GM19468 (cell line): ENCODE measurements around the gene CUX1.
"Not testable (repeated sequence)": the region's sequence is repeated elsewhere in the genome, so short reads cannot be mapped to it uniquely, and the experiment has no call there.

Experiments
- ATAC-seq: cut with Tn5 transposase; IDR thresholded peaks from one replicate; pipeline ENCODE4 v1.9.1; 2021; ENCODE audit warnings: mild to moderate bottlenecking, moderate library complexity, moderate number of reproducible peaks; ENCODE audit not compliant: unreplicated experiment; ENCODE audit errors: extremely low read depth

Gene CUX1

DNA sequence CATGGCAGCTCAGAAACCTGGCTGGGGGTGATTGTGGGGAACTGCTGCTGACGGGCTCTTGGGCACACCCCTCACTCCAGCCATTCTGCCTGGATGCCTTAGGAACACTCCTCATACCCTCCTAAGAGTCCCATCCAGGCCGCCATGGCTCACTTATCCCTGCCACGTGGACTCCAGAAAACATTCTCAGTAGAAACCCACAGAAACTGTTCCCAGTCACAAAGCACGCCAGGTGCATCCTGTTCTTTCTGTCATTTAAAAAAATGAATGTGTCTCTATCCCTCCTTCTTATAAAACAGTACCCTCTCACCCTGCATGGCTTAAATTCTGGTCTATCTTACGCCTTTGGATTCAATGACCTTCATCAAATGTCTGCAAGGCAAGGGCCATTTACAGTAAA, 177.7 kb downstream of the CUX1 start:
- no peak for ATAC-seq

GRCh38 chr7:101996131-101996691, 178.8 kb downstream of the CUX1 start:
- ATAC-seq: no peak

GRCh38 chr7:101996876-101997275, 179.4 kb downstream of the CUX1 start:
- no peak for ATAC-seq

DNA sequence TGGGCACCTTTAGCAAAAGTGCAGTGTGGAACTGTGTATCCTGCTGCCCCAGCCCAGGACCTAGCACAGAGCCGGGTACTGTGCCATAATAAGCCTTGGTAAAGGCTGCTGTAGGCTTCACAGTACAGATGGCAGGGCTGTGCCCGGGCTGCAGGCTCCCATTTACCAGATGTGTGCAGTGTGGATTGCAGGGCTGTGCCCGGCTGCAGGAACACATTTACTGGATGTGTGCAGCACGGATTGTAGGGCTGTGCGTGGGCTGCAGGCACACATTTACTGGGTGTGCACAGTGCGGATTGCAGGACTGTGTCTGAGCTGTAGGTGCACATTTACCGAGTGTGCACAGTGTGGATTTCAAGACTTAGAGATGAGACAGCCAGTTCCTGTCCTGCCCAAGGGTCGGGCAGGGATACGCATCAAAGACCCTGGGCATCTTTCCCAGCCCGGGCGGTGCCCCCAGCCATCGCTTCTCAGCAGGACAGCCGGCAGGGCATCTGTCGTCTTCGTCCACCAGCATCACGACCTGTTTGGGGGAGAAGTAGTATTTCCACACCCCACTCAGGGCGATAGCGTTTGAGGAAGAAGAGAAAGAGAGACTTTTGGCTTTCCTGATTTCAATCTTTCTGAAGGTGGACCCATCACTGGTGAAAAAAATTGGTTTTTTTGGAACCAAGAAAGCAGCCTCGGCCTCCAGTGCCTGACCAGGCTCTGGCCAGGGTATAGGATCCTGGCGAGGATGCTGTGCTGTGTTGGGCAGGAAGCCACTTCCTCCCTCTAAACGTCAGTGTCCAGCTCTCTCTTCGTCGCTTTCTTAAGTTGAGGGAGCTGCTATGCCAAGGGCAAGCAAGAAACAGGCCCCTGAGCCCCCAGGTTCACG, 180.8 kb downstream of the CUX1 start:
- no peak for ATAC-seq

DNA sequence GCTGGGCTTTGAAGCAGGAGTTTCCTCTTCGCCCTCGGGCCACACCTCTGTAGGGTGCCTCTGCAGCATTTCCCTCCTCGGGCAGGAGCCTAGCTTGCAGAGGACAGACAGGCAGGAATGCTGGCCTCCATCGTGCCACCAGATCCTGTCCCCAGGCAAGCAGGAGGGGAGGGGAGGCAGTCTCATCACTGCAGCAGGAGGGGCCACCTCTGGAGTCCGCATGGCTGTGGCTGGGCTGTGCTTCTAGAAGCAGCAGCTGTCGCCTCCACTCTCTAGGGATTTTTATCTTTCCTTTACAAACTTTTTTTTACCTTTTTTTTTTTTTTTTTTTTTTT, 181.4 kb downstream of the CUX1 start:
- ATAC-seq: no peak

DNA sequence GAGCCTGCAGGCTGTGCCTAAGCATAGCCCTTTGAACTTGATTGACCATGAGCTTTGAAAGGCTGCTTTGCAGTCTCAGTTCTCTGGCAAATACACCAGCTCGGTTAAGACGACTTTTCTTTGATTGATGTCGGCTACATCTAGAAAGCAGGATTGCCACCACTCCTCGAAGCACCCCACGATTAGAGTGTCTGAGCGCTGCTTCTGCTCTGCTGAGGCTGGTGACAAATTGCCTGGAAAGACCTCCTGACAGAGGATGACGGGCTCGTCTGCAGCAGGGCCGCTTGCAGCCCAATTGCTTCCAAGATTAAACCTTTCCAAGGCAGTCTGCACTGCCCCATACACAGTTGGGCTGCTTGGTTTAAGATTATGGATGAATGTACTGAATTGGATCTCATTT, 182.0 kb downstream of the CUX1 start:
- ATAC-seq: no peak

GRCh38 chr7:102000123-102000522, 182.7 kb downstream of the CUX1 start:
- no peak for ATAC-seq

DNA sequence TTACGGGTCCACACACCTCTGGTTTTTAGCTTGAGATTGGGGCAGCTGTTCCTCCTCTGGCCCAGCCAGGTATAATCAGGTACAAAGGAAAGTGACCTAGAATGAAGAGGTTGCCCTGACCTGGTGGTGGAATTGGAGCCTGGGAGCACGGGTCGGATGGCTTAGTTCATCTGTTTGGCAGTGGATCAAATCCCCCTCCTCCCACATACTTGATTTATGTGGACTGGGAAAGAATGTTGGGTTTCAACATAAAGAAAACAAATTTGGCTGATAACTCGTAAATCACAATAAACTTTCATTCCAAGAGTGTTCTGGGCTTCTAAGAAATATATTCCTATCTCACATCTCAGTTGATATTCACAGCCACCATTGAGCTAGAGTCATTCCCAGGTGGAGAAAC, 186.8 kb downstream of the CUX1 start:
- ATAC-seq: no peak

DNA sequence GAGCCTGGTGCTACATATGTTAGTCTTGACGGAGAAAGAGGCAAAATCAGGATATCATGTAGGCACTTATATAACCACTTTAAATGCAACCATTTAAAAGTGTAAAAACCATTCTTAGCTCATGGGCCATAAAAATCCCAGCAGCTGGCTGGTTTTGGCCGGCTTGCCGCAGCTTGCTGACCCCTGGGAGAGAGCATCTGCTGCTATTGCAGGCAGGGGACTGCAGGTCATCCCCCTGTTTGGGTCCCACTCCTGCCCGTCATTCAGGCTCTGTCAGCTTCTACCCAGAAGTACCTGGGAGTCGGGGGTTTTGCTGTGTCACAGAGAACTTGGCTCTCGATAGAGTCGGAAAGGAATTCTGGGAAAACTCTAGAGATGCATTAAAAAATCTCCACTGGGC, 187.4 kb downstream of the CUX1 start:
- ATAC-seq: no peak

DNA sequence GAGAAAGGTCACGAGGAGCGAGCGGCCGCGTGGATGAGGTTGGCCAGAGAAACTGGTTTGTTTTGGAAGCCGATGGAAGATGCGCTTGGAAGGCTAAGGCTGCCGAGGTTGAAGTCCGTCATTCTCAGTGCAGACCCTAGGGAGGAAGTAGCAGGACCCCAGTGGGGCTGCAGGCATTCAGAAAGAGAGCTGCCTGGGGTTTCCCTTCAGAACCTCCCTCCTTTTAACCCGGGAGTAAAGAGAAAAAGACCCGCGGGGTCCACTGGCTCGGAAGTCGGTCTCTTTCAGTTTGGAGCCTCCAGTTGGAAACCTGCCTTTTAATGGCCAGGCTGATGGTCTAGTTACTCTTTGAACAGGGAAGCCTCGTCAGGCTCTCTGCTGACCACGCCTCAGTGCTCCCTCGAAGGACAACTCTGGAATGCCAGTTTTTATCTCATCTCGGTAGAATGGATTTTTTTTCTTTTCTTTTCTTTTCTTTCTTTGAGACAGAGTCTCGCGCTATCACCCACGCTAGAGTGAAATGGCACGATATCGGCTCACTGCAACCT, 188.6 kb downstream of the CUX1 start:
- ATAC-seq: no peak

GRCh38 chr7:102006695-102007094, 189.3 kb downstream of the CUX1 start:
- no peak for ATAC-seq

DNA sequence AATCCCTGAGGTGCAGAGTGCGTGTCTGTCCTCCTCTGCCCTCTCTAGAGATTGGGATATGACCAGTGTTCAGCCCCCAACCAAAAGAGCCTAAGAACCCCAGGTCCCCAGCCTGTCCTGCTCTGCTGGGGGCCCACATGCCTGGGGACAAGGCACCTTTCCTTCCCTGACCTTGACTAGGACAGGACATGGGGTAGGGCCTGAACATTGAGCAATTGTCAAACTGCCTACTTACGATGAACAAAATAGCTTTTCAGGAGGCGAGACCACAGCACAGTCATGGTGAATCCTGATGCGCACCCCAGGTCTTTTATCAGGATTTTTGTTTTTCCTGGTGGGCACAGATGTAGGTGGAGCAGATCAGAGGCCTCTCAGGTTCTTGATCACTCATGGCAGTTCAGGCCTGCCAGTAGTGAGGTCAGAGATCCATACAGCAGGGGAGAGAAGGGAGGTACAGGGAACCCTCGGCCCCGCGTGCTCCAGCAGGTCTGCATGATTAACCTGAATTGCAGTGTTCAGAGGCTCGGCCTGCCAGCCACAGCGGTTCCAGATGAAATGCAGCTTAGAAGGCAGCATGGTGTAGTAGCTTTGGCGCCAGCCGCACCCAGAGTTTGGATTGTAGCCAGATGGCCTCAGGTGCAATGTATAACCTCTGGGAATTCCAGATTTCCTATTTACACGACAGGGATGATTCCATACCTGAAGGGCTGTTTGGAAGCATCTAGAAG, 191.3 kb downstream of the CUX1 start:
- no peak for ATAC-seq

DNA sequence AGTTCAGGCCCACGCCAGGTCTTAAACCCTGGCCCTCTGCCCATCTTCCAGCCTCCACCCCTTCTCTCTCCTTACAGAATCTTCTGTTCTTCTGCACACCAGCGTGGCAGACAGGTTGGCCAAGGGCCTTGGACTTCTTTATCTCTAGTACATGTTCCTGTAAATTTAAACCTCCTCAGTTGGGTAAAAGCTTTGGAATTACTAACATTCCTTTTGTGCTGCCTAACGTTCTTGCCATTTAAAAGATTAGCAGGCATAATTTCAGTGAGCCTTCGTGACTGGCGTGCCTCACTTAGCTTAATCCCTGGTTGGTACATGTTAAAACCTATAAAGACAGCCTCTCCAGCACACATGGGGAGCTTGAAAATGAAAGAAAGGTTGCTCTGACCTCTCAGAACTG, 192.2 kb downstream of the CUX1 start:
- no peak for ATAC-seq

GRCh38 chr7:102012112-102012830, 194.8 kb downstream of the CUX1 start:
- not testable (repeated sequence) for ATAC-seq

DNA sequence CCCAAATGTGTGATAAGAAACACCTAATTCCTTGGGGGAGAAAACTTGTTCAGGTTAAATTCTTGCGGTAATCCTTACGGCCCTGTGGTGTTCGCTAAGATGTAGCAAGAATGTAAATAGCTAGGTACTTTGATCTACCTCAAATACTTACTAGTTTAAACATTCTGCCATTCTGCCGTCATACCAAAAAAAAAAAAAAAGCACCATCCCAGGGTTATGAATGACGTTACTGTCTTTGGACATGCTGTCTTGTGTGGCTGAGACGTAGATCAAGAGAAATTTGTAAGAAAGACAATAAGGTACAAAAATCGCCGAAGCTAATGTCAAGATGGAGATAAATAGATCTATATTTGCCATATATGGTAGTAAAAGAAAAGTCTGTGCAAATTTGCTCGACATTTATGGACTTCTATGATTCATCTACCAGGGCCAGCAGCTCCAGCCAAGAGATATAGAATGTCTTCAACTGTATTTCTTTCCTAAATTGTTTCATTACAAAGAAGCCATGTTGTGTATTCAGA, 195.6 kb downstream of the CUX1 start:
- no peak for ATAC-seq

GRCh38 chr7:102018876-102019275, 201.4 kb downstream of the CUX1 start:
- no peak for ATAC-seq

DNA sequence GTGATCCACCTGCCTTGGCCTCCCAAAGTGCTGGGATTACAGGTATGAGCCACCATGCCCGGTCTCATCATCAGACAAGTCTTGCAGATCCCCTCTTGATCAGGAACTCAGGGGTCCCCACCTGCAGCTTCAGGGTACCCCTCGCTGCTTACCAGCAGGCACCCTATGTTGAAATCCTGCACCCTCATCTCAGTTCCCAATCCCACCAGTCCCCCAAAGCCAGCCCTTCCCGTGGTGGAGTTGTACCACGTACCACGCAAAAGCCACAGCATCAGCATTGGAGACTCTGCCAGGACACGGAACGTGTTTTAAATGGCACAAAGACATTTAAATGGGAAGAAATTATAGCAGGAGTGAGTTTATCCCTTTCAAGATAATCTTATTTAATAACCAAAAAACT, 202.0 kb downstream of the CUX1 start:
- ATAC-seq: no peak

- no peak for ATAC-seq
These were observed 204.6 kb downstream of the CUX1 start for GRCh38 chr7:102021841-102022618.

GRCh38 chr7:102024005-102024768, 206.8 kb downstream of the CUX1 start:
- ATAC-seq: no peak
